Upper lobe of left lung (tissue), 6 donors: Measurements from ENCODE around the gene STMN1. TPM values are rescaled to one million over a fixed set of nuclear protein-coding genes. Genes with fewer than 3 reads are reported as not detected.

ENCODE experiments used
- ATAC-seq, 2 donors: fragments of 200-7000 bp; cut with Tn5 transposase; one replicate each; pipeline ENCODE4 v1.9.1; 2022; ENCODE audit warnings: mild to moderate bottlenecking in 2 of 2, moderate library complexity in 2 of 2; ENCODE audit not compliant: low FRiP score in 2 of 2
- DNase-seq, 2 donors: peaks; one replicate each; pipeline ENCODE4 v3.0.0-alpha.2; 2019 to 2020
- H3K27ac ChIP-seq, 4 donors: fragments of 200-600 bp; sonication (generic); one replicate each; pipeline ENCODE4 v1.5.1; 2016 to 2019
- H3K27me3 ChIP-seq, 4 donors: fragments of 200-600 bp; sonication (generic); one replicate each; pipeline ENCODE4 v1.5.1; 2017 to 2019
- H3K36me3 ChIP-seq, 4 donors: fragments of 200-600 bp; sonication (generic); one replicate each; pipeline ENCODE4 v1.5.1; 2016 to 2019
- H3K4me1 ChIP-seq, 4 donors: fragments of 200-600 bp; sonication (generic); one replicate each; pipeline ENCODE4 v1.5.1; 2018 to 2019
- H3K4me3 ChIP-seq, 4 donors: fragments of 200-600 bp; sonication (generic); one replicate each; pipeline ENCODE4 v1.5.1; 2017 to 2019; ENCODE audit warnings: mild to moderate bottlenecking in 2 of 4, moderate library complexity in 1 of 4
- H3K9me3 ChIP-seq, 4 donors: fragments of 200-600 bp; sonication (generic); one replicate each; pipeline ENCODE4 v1.5.1; 2018 to 2019
- EP300 ChIP-seq, 4 donors: sonication (generic); formaldehyde crosslinking; IDR thresholded peaks; one replicate each; pipeline ENCODE4 v1.5.1; 2017; ENCODE audit warnings: antibody characterized with exemption in 4 of 4, control low read depth in 2 of 4
- POLR2A ChIP-seq, 4 donors: fragments of 450-650 bp; IDR thresholded peaks; one replicate each; pipeline ENCODE4 v1.5.1; 2016 to 2017; ENCODE audit warnings: antibody characterized with exemption in 4 of 4, mild to moderate bottlenecking in 2 of 4
- POLR2AphosphoS5 ChIP-seq, 2 donors: sonication (generic); formaldehyde crosslinking; IDR thresholded peaks; one replicate each; pipeline ENCODE4 v1.5.1; 2017; ENCODE audit warnings: antibody characterized with exemption in 2 of 2
- WGBS, 2 donors: methylation state at CpG; one replicate each; pipeline ENCODE4 v1.1.5; 2017 to 2018; 5-methylcytosine and 5-hydroxymethylcytosine counted together
- total RNA-seq, 6 donors: library from RNA; depleted of rRNA in 4 of 6; stranded (reverse); fragments of >200 nt in 4 of 6; gene quantifications; one replicate each; pipeline versions ENCODE4 v1.1.0 to v1.2.1, GENCODE V29; 2016 to 2021
- TF ChIP-seq, protein P1 (sequence below), 6 experiments: fragments of 450-650 bp in 4 of 6; fragments of 200-600 bp in 2 of 6; sonication (generic) in 2 of 6; IDR thresholded peaks; one replicate each; pipeline ENCODE4 v1.5.1; 2016 to 2019; ENCODE audit warnings: antibody characterized with exemption in 6 of 6
- donor health status: DM: no; HTN: no; CAD: no; lungs with moderate emphysema.
- donor health status: DM: no; HTN: yes; CAD: no; lungs with severe emphysema.

STMN1 gene
- total RNA-seq, 6 donors from 2014 or later = 38.3 to 103 (median 52.2) TPM

DNA sequence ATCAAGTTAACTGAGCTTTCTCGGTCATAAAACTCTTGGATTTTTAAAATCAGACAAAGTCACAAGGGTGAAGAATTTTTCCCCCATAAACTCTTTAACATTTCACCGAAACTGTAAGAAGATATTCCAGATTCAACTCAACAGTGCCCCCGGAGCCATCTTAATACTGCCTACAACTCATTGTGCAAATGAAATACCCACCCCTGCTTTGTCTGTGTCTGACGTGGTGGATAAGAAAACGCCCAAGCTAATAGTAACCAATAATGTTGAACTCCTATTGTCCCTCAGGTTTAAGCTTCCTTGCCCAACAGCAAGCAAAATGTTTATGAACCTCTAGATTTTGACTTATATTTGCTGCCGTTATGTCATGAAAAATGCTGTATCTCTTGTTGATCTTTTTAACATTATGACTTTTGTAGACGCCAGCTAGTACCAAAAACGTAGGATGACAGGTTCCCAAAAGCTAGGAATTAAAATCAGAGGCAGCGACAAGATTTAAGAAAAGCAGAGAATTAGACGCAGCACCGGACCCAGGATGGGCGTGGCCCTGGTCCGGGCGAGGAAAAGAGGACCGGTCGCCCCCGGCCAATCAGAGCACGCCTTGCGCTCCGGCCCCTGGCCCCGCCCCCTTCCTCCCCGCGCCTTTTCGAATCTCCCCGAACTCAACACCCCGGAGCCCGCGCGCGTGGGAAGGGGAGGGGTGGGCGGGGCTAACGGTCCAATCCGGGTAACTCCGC lies 1.1 kb downstream of the STMN1 start:
- WGBS, 2 donors = 1 to 2% methylated on average over 18 to 23 of the region's 34 CpGs
- H3K27me3 ChIP-seq = no peaks in the 10 kb centered on the region
- peaks cover 4 to 31% (median 24%) of the 10 kb centered on the region in 4 donors for H3K4me1 ChIP-seq
- no peak for TF ChIP-seq POLR2AphosphoS5 (IDR thresholded peaks at IDR 0.05)
- TF ChIP-seq POLR2A (IDR thresholded peaks at IDR 0.05) = no peak
- TF ChIP-seq, protein P1, sequence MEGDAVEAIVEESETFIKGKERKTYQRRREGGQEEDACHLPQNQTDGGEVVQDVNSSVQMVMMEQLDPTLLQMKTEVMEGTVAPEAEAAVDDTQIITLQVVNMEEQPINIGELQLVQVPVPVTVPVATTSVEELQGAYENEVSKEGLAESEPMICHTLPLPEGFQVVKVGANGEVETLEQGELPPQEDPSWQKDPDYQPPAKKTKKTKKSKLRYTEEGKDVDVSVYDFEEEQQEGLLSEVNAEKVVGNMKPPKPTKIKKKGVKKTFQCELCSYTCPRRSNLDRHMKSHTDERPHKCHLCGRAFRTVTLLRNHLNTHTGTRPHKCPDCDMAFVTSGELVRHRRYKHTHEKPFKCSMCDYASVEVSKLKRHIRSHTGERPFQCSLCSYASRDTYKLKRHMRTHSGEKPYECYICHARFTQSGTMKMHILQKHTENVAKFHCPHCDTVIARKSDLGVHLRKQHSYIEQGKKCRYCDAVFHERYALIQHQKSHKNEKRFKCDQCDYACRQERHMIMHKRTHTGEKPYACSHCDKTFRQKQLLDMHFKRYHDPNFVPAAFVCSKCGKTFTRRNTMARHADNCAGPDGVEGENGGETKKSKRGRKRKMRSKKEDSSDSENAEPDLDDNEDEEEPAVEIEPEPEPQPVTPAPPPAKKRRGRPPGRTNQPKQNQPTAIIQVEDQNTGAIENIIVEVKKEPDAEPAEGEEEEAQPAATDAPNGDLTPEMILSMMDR (IDR thresholded peaks at IDR 0.05) = no peak
- no peak for TF ChIP-seq EP300 (IDR thresholded peaks at IDR 0.05)
- DNase-seq (peak; percentile 95 to 98), ATAC-seq (peak; percentile 96 to 99)
- H3K4me3 ChIP-seq = peak overlapping the region; percentile 75 to 85 (median 84)
- peak overlapping the region; percentile 38 to 86 (median 60) for H3K27ac ChIP-seq
- no peaks in the 10 kb centered on the region for H3K9me3 ChIP-seq
- peaks cover 0 to 20% (median 0%) of the 10 kb centered on the region in 4 donors for H3K36me3 ChIP-seq

- 64 to 68% methylated on average over 3 of the region's 3 CpGs for WGBS, 2 donors
Observed at GRCh38 chr1:25903986-25904385, 2.2 kb downstream of the STMN1 start.

DNA sequence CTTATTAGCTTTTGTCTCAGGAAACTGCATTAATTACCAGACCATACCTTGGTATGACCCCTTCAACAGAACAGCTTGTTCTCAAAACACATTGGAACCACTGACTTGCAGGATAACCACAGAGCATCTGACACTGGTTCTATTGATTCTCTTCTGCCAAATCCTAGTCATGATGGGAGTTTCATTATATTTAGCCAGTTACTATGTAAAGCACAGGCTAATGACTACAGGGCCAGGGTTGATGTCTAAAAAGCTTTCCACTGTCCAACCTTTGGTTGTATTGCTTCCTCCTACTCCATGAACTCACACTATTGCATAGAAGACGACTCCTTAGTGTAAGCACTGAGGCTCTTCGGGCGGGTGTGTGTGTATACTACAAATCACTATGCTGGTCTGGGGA lies 3.8 kb downstream of the STMN1 start:
- WGBS, 2 donors = 94 to 95% methylated on average over 3 of the region's 3 CpGs
- ATAC-seq (no peak), DNase-seq (no peak)
- Histone ChIP-seq H3K36me3 (peaks cover 0 to 23% (median 0%) of the 10 kb centered on the region in 4 donors), H3K4me3 (no peak overlapping the region), H3K27ac (no peak overlapping the region), H3K9me3 (no peaks in the 10 kb centered on the region), H3K4me1 (peaks cover 4 to 43% (median 33%) of the 10 kb centered on the region in 4 donors), H3K27me3 (no peaks in the 10 kb centered on the region)
- TF ChIP-seq POLR2A (IDR thresholded peaks at IDR 0.05) (no peak), EP300 (IDR thresholded peaks at IDR 0.05) (no peak), POLR2AphosphoS5 (IDR thresholded peaks at IDR 0.05) (no peak)
- TF ChIP-seq, protein P1 (IDR thresholded peaks at IDR 0.05) = no peak

More at GRCh38 chr1:25903986-25904385, 2.2 kb downstream of the STMN1 start:
- H3K4me3 ChIP-seq = no peak overlapping the region
- H3K27me3 ChIP-seq = no peaks in the 10 kb centered on the region
- ATAC-seq (no peak), DNase-seq (no peak)
- peaks cover 4 to 33% (median 27%) of the 10 kb centered on the region in 4 donors for H3K4me1 ChIP-seq
- no peak overlapping the region for H3K27ac ChIP-seq
- no peak for TF ChIP-seq POLR2AphosphoS5 (IDR thresholded peaks at IDR 0.05)
- TF ChIP-seq EP300 (IDR thresholded peaks at IDR 0.05) = no peak
- no peak for TF ChIP-seq POLR2A (IDR thresholded peaks at IDR 0.05)
- TF ChIP-seq, protein P1 (IDR thresholded peaks at IDR 0.05) = no peak
- no peaks in the 10 kb centered on the region for H3K9me3 ChIP-seq
- H3K36me3 ChIP-seq = peaks cover 0 to 23% (median 0%) of the 10 kb centered on the region in 4 donors

GRCh38 chr1:25900219-25900618 lies 6.0 kb downstream of the STMN1 start:
- ATAC-seq (no peak), DNase-seq (no peak)
- WGBS, 2 donors = 89 to 92% methylated on average over 5 of the region's 5 CpGs
- no peak for TF ChIP-seq POLR2AphosphoS5 (IDR thresholded peaks at IDR 0.05)
- TF ChIP-seq, protein P1 (IDR thresholded peaks at IDR 0.05) = no peak
- TF ChIP-seq EP300 (IDR thresholded peaks at IDR 0.05) = no peak
- TF ChIP-seq POLR2A (IDR thresholded peaks at IDR 0.05) = no peak
- H3K27ac ChIP-seq = no peak overlapping the region
- no peaks in the 10 kb centered on the region for H3K9me3 ChIP-seq
- no peak overlapping the region for H3K4me3 ChIP-seq
- H3K4me1 ChIP-seq = peaks cover under 1 to 35% (median 24%) of the 10 kb centered on the region in 4 donors
- H3K36me3 ChIP-seq = peaks cover 0 to 23% (median 0%) of the 10 kb centered on the region in 4 donors
- no peaks in the 10 kb centered on the region for H3K27me3 ChIP-seq
